Neural cell (in vitro differentiated cells): ENCODE measurements around the gene TAF3. TPM values are rescaled to one million over a fixed set of nuclear protein-coding genes. Genes with fewer than 3 reads are reported as not detected.

Experiments
- H2AFZ ChIP-seq: fragments of 200-600, 300-800 bp; sonication (generic), shearing (Covaris generic); 2 replicates; pipeline ENCODE4 v1.6.0; 2014; ENCODE audit warnings: low read depth, mild to moderate bottlenecking, antibody characterized with exemption, low read length, moderate library complexity
- H3F3A ChIP-seq: fragments of 200-600 bp; shearing (Covaris generic); 2 replicates; pipeline ENCODE4 v1.6.1; 2016; ENCODE audit warnings: mild to moderate bottlenecking, moderate library complexity, mixed read lengths, antibody characterized with exemption, low read length; ENCODE audit not compliant: insufficient read depth, poor library complexity, severe bottlenecking
- H3K27ac ChIP-seq: fragments of 200-600, 300-800 bp; sonication (generic), shearing (Covaris generic); 2 replicates; pipeline ENCODE4 v1.5.1; 2014; ENCODE audit warnings: mild to moderate bottlenecking, low read length, moderate library complexity
- H3K27me3 ChIP-seq: fragments of 300-800, 200-600 bp; sonication (generic), shearing (Covaris generic); 2 replicates; pipeline ENCODE4 v1.6.0; 2014; ENCODE audit warnings: mild to moderate bottlenecking, low read depth, low read length, moderate library complexity; ENCODE audit not compliant: insufficient read depth
- H3K36me3 ChIP-seq: fragments of 300-800, 200-600 bp; sonication (generic), shearing (Covaris generic); 2 replicates; pipeline ENCODE4 v1.5.1; 2014; ENCODE audit warnings: mild to moderate bottlenecking, antibody characterized with exemption, low read length, moderate library complexity; ENCODE audit not compliant: insufficient read depth
- H3K4me2 ChIP-seq: fragments of 300-800, 200-600 bp; sonication (generic), shearing (Covaris generic); 2 replicates; pipeline ENCODE4 v1.6.0; 2014; ENCODE audit warnings: mild to moderate bottlenecking, low read length
- H3K4me3 ChIP-seq: fragments of 300-800, 200-600 bp; sonication (generic), shearing (Covaris generic); 2 replicates; pipeline ENCODE4 v1.5.1; 2014; ENCODE audit warnings: mild to moderate bottlenecking, low read length, moderate library complexity
- H3K79me2 ChIP-seq: fragments of 200-600 bp; shearing (Covaris generic); replicated peaks from 2 replicates; pipeline ENCODE4 v1.6.0; 2014; ENCODE audit warnings: mild to moderate bottlenecking, low read length, moderate library complexity; ENCODE audit not compliant: insufficient read depth
- H3K9ac ChIP-seq: fragments of 300-800, 200-600 bp; sonication (generic), shearing (Covaris generic); 2 replicates; pipeline ENCODE4 v1.6.1; 2016; ENCODE audit warnings: mild to moderate bottlenecking, low read length, mixed read lengths
- H3K9me2 ChIP-seq: fragments of 200-600 bp; shearing (Covaris generic); 2 replicates; pipeline ENCODE4 v1.6.1; 2016; ENCODE audit warnings: mild to moderate bottlenecking, low read length, mixed read lengths; ENCODE audit not compliant: insufficient read depth
- H3K9me3 ChIP-seq: fragments of 200-600, 300-800 bp; sonication (generic), shearing (Covaris generic); 2 replicates; pipeline ENCODE4 v1.6.1; 2016; ENCODE audit warnings: mild to moderate bottlenecking, mixed run types, low read length, moderate library complexity, mixed read lengths
- H4K20me1 ChIP-seq: fragments of 200-600 bp; shearing (Covaris generic); 2 replicates; pipeline ENCODE4 v1.6.1; 2016; ENCODE audit warnings: mild to moderate bottlenecking, mixed run types; ENCODE audit not compliant: insufficient read depth
- EP300 ChIP-seq: fragments of 450-650 bp; conservative IDR thresholded peaks from 2 replicates; pipeline ENCODE4 v1.6.1; 2014; ENCODE audit warnings: antibody characterized with exemption, mild to moderate bottlenecking, moderate library complexity; ENCODE audit not compliant: poor library complexity, severe bottlenecking
- EZH2 ChIP-seq: fragments of 200-600, 300-800 bp; shearing (Covaris generic), sonication (generic); IDR thresholded peaks from 2 replicates; pipeline ENCODE4 v1.6.1; 2014; ENCODE audit warnings: antibody characterized with exemption, low read length, borderline replicate concordance, mild to moderate bottlenecking; ENCODE audit not compliant: insufficient read depth, poor library complexity, severe bottlenecking
- MXI1 ChIP-seq: fragments of 450-650 bp; conservative IDR thresholded peaks from 2 replicates; pipeline ENCODE4 v1.6.1; 2014; ENCODE audit warnings: antibody characterized with exemption, mild to moderate bottlenecking; ENCODE audit not compliant: poor library complexity, severe bottlenecking
- POLR2AphosphoS5 ChIP-seq: IDR thresholded peaks from 2 replicates; pipeline ENCODE4 v1.6.1; 2012
- SMC3 ChIP-seq: fragments of 450-650 bp; conservative IDR thresholded peaks from 2 replicates; pipeline ENCODE4 v1.6.1; 2014; ENCODE audit warnings: antibody characterized with exemption, mild to moderate bottlenecking, moderate library complexity; ENCODE audit not compliant: poor library complexity
- TAF1 ChIP-seq: IDR thresholded peaks from 2 replicates; pipeline ENCODE4 v1.6.1; 2012; ENCODE audit warnings: low read depth
- polyA plus RNA-seq: library from polyadenylated mRNA; depleted of rRNA; stranded (reverse); fragments of >200 nt; gene quantifications from 2 replicates; pipeline ENCODE4 v1.2.3, GENCODE V29; 2014
- TF ChIP-seq, protein P1 (sequence below): IDR thresholded peaks from 2 replicates; pipeline ENCODE4 v1.6.1; 2012; ENCODE audit warnings: borderline replicate concordance

The TAF3 gene
- polyA plus RNA-seq, 1 donor from 2014 or later, result 2.0 TPM

DNA sequence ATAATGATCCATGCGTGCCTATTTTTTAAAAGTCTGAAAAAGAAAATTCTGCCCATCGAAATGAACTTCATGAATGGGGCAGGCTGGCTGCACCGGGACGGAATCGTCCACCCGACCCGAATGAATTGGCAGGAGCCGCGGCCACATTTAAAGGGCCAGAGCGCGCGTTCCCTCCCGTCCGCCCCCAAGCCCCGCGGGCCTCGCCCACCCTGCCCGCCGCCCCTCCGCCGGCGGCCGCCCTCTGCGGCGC lies 235.9 kb downstream of the TAF3 start:
- Histone ChIP-seq H3K27ac (no peak overlapping the region), H3K27me3 (peaks cover 99% of the 10 kb centered on the region), H3K4me3 (no peak overlapping the region), H3K79me2 (no peaks in the 10 kb centered on the region), H4K20me1 (no peaks in the 10 kb centered on the region), H2AFZ (no peak overlapping the region), H3F3A (no peaks in the 10 kb centered on the region), H3K9me3 (no peaks in the 10 kb centered on the region), H3K4me2 (no peak overlapping the region), H3K9me2 (no peaks in the 10 kb centered on the region), H3K36me3 (no peaks in the 10 kb centered on the region), H3K9ac (no peak overlapping the region)
- TF ChIP-seq MXI1 (no peak), EZH2 (peak; percentile 78)

DNA sequence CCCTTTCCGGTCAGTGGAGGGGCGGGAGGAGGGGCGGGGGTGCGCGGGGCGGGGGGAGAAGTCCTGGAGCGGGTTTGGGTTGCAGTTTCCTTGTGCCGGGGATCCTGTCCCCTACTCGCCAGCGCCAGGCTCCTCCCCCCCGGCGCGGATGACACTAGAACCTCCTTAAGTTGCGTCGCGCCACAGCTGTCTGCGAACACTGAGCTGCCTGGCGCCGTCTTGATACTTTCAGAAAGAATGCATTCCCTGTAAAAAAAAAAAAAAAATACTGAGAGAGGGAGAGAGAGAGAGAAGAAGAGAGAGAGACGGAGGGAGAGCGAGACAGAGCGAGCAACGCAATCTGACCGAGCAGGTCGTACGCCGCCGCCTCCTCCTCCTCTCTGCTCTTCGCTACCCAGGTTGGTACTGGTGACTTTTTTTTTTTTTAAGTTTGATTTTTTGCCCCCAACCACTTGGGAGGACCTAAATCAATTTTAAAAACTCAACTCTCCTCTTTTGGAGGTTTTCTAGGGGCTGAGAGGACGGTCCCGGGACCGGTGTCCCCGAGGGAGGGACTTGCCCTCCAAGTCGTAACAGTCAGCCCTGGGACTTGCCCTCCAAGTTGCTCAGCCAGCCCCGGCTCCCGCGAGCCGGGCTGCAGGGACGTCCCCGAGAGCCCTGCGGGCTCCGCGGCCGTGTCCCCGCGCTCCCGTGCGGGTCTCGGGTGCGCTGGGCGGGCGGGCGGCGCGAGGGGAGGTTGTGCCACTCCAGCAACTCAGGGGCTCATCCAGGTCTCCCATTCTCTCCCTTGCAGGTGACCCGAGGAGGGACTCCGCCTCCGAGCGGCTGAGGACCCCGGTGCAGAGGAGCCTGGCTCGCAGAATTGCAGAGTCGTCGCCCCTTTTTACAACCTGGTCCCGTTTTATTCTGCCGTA lies 236.4 kb downstream of the TAF3 start, which contains the start of gene GATA3:
Gene GATA3, plus strand, starts transcription at position 195 of the 914 bp plus-strand sequence. CDS start 968 bp downstream, outside the sequence.
- H3K27me3 ChIP-seq, result peaks cover 99% of the 10 kb centered on the region
- no peaks in the 10 kb centered on the region for H3F3A ChIP-seq
- no peak within 1 kb of the TSS for H3K27ac ChIP-seq
- H3K9ac ChIP-seq, result no peak within 1 kb of the TSS
- peak within 1 kb of the TSS; percentile 40 for H3K4me3 ChIP-seq
- TF ChIP-seq EZH2 (peak; percentile 36), SMC3 (no peak), TAF1 (no peak), POLR2AphosphoS5 (peak; percentile 4)
- H2AFZ ChIP-seq, result no peak within 1 kb of the TSS
- no peaks in the 10 kb centered on the region for H4K20me1 ChIP-seq
- no peaks in the 10 kb centered on the region for H3K9me3 ChIP-seq
- H3K36me3 ChIP-seq, result no peaks in the 10 kb centered on the region
- H3K4me2 ChIP-seq, result no peak within 1 kb of the TSS
- H3K79me2 ChIP-seq, result no peaks in the 10 kb centered on the region
- H3K9me2 ChIP-seq, result no peaks in the 10 kb centered on the region

DNA sequence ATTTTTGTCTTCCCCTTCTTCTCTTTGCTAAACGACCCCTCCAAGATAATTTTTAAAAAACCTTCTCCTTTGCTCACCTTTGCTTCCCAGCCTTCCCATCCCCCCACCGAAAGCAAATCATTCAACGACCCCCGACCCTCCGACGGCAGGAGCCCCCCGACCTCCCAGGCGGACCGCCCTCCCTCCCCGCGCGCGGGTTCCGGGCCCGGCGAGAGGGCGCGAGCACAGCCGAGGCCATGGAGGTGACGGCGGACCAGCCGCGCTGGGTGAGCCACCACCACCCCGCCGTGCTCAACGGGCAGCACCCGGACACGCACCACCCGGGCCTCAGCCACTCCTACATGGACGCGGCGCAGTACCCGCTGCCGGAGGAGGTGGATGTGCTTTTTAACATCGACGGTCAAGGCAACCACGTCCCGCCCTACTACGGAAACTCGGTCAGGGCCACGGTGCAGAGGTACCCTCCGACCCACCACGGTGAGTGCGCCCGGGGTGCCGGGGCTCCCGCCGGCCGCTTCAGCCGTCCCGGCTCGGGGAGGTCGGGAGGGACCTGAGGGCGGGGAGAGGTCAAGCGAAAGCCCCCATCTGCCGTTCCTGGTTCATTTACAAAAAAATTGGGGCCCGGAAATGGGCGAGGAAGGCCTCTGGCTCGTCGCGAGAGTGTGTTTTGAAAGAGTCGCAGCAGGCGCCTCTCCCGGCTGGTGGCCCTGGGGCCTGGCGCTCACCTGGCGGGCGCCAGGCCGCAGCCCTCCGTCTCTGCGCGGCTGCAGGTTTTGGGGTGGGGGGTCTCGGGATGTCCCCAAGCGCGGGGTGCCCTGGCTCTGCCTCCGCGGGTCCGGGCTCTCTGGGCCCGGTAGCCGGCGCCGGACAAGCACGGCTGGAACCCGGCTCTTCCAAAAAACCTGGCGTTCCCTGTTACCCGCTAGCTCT lies 237.4 kb downstream of the TAF3 start:
- Histone ChIP-seq H3K27ac (no peak overlapping the region), H3K9me2 (no peaks in the 10 kb centered on the region), H3K4me3 (no peak overlapping the region), H3K27me3 (peaks cover 99% of the 10 kb centered on the region), H3K9ac (no peak overlapping the region), H3K36me3 (no peaks in the 10 kb centered on the region), H3K4me2 (no peak overlapping the region), H3F3A (no peaks in the 10 kb centered on the region), H3K9me3 (no peaks in the 10 kb centered on the region), H4K20me1 (no peaks in the 10 kb centered on the region), H3K79me2 (no peaks in the 10 kb centered on the region), H2AFZ (no peak overlapping the region)
- TF ChIP-seq MXI1, result no peak
- TF ChIP-seq EP300, result no peak
- peak; percentile 96 for TF ChIP-seq EZH2
- no peak for TF ChIP-seq POLR2AphosphoS5
- TF ChIP-seq, protein P1, sequence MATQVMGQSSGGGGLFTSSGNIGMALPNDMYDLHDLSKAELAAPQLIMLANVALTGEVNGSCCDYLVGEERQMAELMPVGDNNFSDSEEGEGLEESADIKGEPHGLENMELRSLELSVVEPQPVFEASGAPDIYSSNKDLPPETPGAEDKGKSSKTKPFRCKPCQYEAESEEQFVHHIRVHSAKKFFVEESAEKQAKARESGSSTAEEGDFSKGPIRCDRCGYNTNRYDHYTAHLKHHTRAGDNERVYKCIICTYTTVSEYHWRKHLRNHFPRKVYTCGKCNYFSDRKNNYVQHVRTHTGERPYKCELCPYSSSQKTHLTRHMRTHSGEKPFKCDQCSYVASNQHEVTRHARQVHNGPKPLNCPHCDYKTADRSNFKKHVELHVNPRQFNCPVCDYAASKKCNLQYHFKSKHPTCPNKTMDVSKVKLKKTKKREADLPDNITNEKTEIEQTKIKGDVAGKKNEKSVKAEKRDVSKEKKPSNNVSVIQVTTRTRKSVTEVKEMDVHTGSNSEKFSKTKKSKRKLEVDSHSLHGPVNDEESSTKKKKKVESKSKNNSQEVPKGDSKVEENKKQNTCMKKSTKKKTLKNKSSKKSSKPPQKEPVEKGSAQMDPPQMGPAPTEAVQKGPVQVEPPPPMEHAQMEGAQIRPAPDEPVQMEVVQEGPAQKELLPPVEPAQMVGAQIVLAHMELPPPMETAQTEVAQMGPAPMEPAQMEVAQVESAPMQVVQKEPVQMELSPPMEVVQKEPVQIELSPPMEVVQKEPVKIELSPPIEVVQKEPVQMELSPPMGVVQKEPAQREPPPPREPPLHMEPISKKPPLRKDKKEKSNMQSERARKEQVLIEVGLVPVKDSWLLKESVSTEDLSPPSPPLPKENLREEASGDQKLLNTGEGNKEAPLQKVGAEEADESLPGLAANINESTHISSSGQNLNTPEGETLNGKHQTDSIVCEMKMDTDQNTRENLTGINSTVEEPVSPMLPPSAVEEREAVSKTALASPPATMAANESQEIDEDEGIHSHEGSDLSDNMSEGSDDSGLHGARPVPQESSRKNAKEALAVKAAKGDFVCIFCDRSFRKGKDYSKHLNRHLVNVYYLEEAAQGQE, result no peak
